Hepatocyte (in vitro differentiated cells): ENCODE data around the gene MCHR1. TPM values are rescaled to one million over a fixed set of nuclear protein-coding genes. Genes with fewer than 3 reads are reported as not detected.

Experiments used
- DNase-seq: peaks from one replicate; pipeline ENCODE4 v3.0.0-alpha.2; 2016; ENCODE audit warnings: low spot score
- H2AFZ ChIP-seq: fragments of 200-600 bp; sonication (generic); 2 replicates; pipeline ENCODE4 v1.6.0; 2016; ENCODE audit warnings: antibody characterized with exemption, mild to moderate bottlenecking
- H3K27ac ChIP-seq: fragments of 200-600 bp; sonication (generic); 2 replicates; pipeline ENCODE4 v1.5.1; 2016; ENCODE audit warnings: mild to moderate bottlenecking
- H3K27me3 ChIP-seq: fragments of 200-600 bp; sonication (generic); 2 replicates; pipeline ENCODE4 v1.6.1; 2016
- H3K36me3 ChIP-seq: fragments of 200-600 bp; sonication (generic); replicated peaks from 2 replicates; pipeline ENCODE4 v1.5.1; 2016; ENCODE audit warnings: low read depth; ENCODE audit not compliant: insufficient read depth
- H3K4me1 ChIP-seq: fragments of 200-600 bp; sonication (generic); 2 replicates; pipeline ENCODE4 v1.5.1; 2016; ENCODE audit warnings: mild to moderate bottlenecking, moderate library complexity; ENCODE audit not compliant: insufficient read depth
- H3K4me2 ChIP-seq: fragments of 200-600 bp; sonication (generic); 2 replicates; pipeline ENCODE4 v1.6.0; 2016
- H3K4me3 ChIP-seq: fragments of 200-600 bp; sonication (generic); 2 replicates; pipeline ENCODE4 v1.5.1; 2016; ENCODE audit warnings: mild to moderate bottlenecking
- H3K79me2 ChIP-seq: fragments of 200-600 bp; sonication (generic); 2 replicates; pipeline ENCODE4 v1.6.0; 2017; ENCODE audit warnings: mild to moderate bottlenecking
- H3K9me2 ChIP-seq: fragments of 200-600 bp; sonication (generic); replicated peaks from 2 replicates; pipeline ENCODE4 v1.6.0; 2017; ENCODE audit warnings: mild to moderate bottlenecking; ENCODE audit not compliant: insufficient read depth
- H3K9me3 ChIP-seq: fragments of 200-600 bp; sonication (generic); 2 replicates; pipeline ENCODE4 v1.5.1; 2016; ENCODE audit warnings: low read depth, mild to moderate bottlenecking
- H4K20me1 ChIP-seq: fragments of 200-600 bp; sonication (generic); 2 replicates; pipeline ENCODE4 v1.6.0; 2016; ENCODE audit warnings: mild to moderate bottlenecking; ENCODE audit not compliant: insufficient read depth, poor library complexity, severe bottlenecking
- CTCF ChIP-seq: fragments of 200-600 bp; sonication (generic); IDR thresholded peaks from 2 replicates; pipeline ENCODE4 v1.5.1; 2016; ENCODE audit warnings: antibody characterized with exemption, mild to moderate bottlenecking; ENCODE audit not compliant: poor library complexity
- EZH2 ChIP-seq: fragments of 200-600 bp; sonication (generic); IDR thresholded peaks from 2 replicates; pipeline ENCODE4 v1.6.1; 2016; ENCODE audit warnings: antibody characterized with exemption, mild to moderate bottlenecking, borderline replicate concordance
- EZH2phosphoT487 ChIP-seq: fragments of 200-600 bp; sonication (generic); IDR thresholded peaks from one replicate; pipeline ENCODE4 v1.6.1; 2018; ENCODE audit warnings: antibody characterized with exemption, mild to moderate bottlenecking, low read depth, moderate library complexity; ENCODE audit not compliant: unreplicated experiment, severe bottlenecking
- WGBS: methylation state at CpG from one replicate; pipeline ENCODE4 v1.1.6; 2016; ENCODE audit warnings: low lambda C conversion rate; ENCODE audit errors: missing lambda C conversion rate; 5-methylcytosine and 5-hydroxymethylcytosine counted together
- polyA plus RNA-seq: library from polyadenylated mRNA; unstranded; fragments of >200 nt; fragmentation: Nextera tagmentation; extraction: Ambion mirVana; gene quantifications from 2 replicates; pipeline ENCODE4 v1.2.1, GENCODE V29; 2016
- total RNA-seq: library from RNA; depleted of rRNA; stranded (reverse); fragments of >200 nt; gene quantifications from 2 replicates; pipeline ENCODE4 v1.2.3, GENCODE V29; 2014

MCHR1 gene
- total and polyA plus RNA-seq, 2 experiments from 2014 or later: 0.50 to 1.1 TPM

GRCh38 chr22:40634119-40634903 is 45.0 kb upstream of the MCHR1 start:
- H3K4me2 ChIP-seq: peak overlapping the region; percentile 95
- H4K20me1 ChIP-seq: peaks cover 43% of the 10 kb centered on the region
- H3K36me3 ChIP-seq: no peaks in the 10 kb centered on the region
- no peak overlapping the region for H3K27ac ChIP-seq
- no peaks in the 10 kb centered on the region for H3K27me3 ChIP-seq
- peak overlapping the region; percentile 43 for H3K4me3 ChIP-seq
- H3K9me2 ChIP-seq: no peaks in the 10 kb centered on the region
- WGBS: 92% methylated on average over 11 of the region's 11 CpGs
- H3K79me2 ChIP-seq: peaks cover 69% of the 10 kb centered on the region
- no peaks in the 10 kb centered on the region for H3K9me3 ChIP-seq
- DNase-seq: no peak
- TF ChIP-seq EZH2 (no peak), EZH2phosphoT487 (no peak), CTCF (no peak)
- H3K4me1 ChIP-seq: peaks cover 13% of the 10 kb centered on the region
- no peak overlapping the region for H2AFZ ChIP-seq

DNA sequence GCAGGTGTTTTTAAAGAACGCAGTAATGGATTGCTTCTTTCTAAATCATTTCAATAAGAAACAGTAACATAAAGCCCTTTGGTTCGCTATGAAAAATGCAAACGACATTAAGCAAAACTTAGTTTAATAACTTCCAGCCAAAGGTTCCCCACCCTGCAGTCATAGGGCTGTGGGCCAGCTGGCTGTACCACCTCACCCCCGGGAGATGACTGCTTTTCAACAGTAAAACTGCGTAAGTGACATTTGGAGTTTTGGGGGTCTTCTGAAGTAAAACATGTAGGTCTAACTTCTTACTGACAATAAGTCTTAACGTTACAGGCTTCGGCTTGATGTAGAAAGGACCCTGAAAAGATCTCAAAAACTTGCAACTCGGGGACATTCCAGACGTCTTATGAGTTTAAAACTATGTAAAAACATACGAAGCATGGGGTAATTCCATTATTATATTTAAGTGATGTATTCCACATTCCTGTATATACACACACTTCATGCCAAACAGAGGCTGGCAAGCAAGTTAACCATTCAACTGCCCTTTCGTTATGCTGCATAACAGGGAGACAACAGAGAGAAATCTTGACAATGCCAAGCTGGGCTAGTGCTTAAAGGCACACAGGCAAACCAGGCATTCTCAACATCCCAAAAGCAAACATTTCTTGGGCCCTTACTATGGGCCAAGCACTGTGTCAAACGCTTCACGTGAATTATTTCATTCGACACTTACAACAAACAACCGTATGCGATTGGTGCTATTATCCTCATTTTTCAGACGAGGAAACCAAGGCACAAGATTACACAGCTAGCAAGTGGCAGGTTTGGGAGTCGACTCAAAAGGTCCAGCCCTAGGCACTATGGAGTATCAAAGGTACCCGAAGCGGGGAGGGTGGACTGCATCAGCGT is 44.0 kb upstream of the MCHR1 start:
- Histone ChIP-seq H3K79me2 (peaks cover 59% of the 10 kb centered on the region), H3K36me3 (no peaks in the 10 kb centered on the region), H3K4me1 (peaks cover 13% of the 10 kb centered on the region), H3K9me3 (no peaks in the 10 kb centered on the region), H4K20me1 (peaks cover 41% of the 10 kb centered on the region), H3K4me2 (peak overlapping the region; percentile 95), H3K9me2 (no peaks in the 10 kb centered on the region), H2AFZ (no peak overlapping the region), H3K27me3 (no peaks in the 10 kb centered on the region), H3K4me3 (peak overlapping the region; percentile 43), H3K27ac (peak overlapping the region; percentile 88)
- TF ChIP-seq CTCF (no peak), EZH2phosphoT487 (no peak), EZH2 (no peak)
- DNase-seq: no peak
- WGBS: 45% methylated on average over 21 of the region's 21 CpGs

DNA sequence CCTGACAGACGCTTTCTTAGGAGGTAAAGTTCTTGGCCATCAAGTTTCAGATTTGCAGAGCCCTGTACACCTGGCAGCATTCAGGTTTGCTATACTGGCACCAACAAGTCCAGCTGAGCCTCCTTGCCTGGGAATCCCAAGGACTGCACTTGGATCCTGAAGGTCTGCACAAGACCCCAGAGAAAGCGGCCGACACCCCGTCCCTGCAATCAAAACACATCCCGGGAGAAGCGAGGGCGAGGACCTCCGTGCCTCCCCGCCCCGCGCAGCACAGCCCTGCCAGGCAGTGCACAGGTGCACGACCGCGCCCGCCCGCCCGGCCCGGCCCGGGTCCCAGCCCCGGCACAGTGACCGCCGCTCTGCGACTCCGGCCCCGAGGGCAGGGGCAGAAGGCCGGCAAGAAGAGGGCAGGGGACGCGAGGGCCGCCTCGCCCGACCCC is 43.3 kb upstream of the MCHR1 start:
- no peak for TF ChIP-seq CTCF
- no peak for TF ChIP-seq EZH2
- H3K4me1 ChIP-seq: peaks cover 13% of the 10 kb centered on the region
- WGBS: under 1% methylated on average over 24 of the region's 31 CpGs
- H3K27me3 ChIP-seq: no peaks in the 10 kb centered on the region
- H3K79me2 ChIP-seq: peaks cover 53% of the 10 kb centered on the region
- no peaks in the 10 kb centered on the region for H3K36me3 ChIP-seq
- no peak for DNase-seq
- H3K4me3 ChIP-seq: peak overlapping the region; percentile 43
- H3K27ac ChIP-seq: peak overlapping the region; percentile 88
- no peaks in the 10 kb centered on the region for H3K9me3 ChIP-seq
- peaks cover 35% of the 10 kb centered on the region for H4K20me1 ChIP-seq
- peak overlapping the region; percentile 12 for H2AFZ ChIP-seq
- H3K9me2 ChIP-seq: no peaks in the 10 kb centered on the region
- peak overlapping the region; percentile 95 for H3K4me2 ChIP-seq
